ENCODE measurements around the gene GIT2.

Gene GIT2

DNA sequence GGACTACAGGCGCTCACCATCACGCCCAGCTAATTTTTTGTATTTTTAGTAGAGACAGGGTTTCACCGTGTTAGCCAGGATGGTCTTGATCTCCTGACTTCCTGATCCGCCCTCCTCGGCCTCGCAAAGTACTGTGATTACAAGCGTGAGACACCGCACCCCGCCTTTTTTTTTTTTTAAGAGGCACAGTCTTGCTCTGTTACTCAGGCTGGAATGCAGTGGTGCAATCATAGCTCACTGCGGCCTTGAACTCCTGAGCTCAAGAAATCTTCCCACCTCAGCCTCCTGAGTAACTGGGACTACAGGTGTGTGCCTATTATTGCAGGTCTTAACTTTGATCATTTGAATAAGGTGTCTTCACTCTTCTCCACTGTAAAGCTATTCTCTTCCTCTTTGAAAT lies 110.6 kb downstream of the GIT2 start:
- no peak for DNase-seq

DNA sequence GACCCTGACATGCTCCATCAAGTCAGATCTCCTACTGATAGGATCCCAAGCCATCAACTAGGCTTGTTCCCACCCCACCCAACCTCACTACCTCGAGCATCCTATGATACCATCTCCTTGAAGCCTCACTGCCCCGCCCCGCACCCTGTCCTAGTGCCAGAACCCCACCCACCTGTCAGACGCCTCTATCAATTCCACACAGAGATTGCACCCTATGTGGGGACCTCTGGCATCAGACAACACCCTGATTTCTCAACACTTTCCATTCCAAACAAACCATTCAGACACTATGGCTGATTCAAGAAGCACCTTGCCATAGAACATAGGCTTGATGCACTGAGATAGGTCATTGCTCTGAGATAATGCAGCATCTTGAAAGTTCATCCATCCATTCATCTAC lies 112.7 kb downstream of the GIT2 start:
- DNase-seq: no peak

- no peak for DNase-seq
These were observed 114.4 kb downstream of the GIT2 start for GRCh38 chr12:109881752-109882151.

GRCh38 chr12:109880938-109881337 lies 115.2 kb downstream of the GIT2 start:
- DNase-seq: no peak

DNA sequence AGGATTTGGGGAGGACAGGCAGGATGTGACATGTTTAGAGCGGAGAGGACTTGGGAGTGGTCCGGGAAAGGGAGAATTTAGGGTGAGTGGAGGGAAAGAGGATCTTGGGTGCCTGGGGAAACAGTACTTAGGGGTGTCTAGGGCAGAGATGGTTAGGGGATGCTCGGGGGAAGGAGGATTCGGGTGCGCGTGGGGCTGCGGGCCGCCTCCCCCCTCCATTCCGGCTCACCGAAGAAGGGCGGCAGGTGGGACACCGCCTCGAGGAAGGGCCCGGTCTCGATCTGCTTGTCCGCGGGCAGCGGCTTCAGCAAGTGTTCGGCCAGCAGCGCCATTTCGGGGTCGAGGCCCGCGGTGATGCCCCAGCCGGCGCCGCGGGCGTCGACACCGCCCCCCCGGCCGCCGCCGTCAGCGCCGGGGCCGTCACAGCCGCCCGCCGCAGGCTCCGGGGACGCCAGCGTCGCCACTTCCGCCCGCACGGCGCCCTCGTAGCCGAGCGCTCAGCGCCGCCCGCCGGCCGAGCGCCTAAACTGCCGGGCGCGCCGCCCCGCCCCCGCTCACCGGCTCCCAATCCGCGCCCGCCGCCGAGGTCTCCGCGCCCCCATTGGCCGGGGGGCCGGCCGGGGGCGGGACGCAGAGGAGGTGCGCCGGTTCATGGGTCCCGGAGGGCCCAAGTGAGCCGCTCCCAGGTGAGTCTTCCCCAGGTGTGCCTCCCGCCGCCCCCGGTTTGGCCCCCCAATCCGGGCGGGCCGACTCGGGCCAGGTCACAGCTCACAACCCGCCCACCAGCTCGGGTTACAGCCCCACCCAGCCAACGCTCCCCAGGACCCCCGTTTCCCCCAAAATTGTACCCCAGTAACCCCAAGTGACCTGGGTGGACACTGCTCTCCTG lies 115.9 kb downstream of the GIT2 start, which contains the start of gene GLTP:
Gene GLTP (minus strand): TSS at position 499 of the 889 bp plus-strand sequence. CDS start 167 bp downstream, at position 332.
- no peak for DNase-seq
